Posterior cingulate gyrus (tissue), 11 donors: Measurements from ENCODE around the gene NTPCR.
A peak's percentile ranks its signal among the peaks of the same experiment; 100 is the strongest.
"Not testable (repeated sequence)": the region's sequence is repeated elsewhere in the genome, so short reads cannot be mapped to it uniquely, and the experiment has no call there.

ENCODE experiments used
- DNase-seq, 10 donors: peaks; one replicate each; pipeline versions ENCODE4 v3.0.0 to v3.0.0-alpha.2; 2020 to 2021; ENCODE audit warnings: mixed read lengths in 3 of 10
- intact Hi-C: fragments of 100-400 bp; cut with DNase I; formaldehyde crosslinking; loops from one replicate; pipeline ENCODE4 v1.15.1; 2023

Gene NTPCR, protein sequence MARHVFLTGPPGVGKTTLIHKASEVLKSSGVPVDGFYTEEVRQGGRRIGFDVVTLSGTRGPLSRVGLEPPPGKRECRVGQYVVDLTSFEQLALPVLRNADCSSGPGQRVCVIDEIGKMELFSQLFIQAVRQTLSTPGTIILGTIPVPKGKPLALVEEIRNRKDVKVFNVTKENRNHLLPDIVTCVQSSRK

DNA sequence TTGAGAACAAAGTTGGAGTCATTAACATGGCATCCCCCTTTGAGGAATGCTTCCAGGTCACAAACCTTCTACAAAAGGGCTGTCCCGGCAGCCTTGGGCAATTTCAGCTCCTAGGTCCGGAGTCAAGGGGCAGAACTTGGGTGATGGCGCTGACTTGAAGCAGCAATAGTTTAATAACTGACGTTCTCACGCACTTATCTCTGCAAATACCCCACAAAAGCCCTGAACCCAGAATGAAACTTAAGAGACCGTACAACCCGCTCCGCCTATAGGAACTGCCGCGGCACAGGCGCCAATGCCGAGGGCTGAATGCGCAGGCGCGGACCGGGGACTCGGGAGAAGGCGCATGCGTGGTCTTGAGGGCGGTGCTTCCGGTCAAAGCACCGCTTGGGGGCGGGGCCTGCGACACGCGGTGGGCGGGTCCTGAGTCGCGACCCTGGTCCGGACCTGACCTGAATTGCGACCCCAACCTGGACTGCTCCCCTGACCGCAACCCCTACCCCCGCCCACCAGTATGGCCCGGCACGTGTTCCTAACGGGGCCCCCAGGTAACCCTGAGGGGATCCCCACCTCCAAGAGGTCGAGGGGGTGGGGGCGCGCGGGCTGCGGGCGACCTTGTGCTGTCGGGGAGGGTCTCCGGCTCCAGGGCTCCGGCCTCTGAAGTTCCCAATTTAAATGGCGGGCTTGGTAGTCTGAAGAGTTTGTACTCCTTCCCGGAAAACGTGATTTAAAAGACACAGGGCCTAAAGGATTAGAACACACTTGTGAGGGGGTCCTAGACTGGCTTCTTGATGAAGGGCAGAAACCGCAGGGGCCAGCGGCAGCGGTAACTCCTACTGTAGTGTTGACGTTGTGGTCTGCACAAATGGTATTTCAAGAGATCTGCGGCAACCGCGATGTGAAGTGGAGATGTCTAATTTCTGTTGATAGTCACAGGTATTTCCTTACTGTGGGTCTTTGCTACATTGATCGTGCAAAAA is at the start of gene NTPCR:
Gene NTPCR (plus strand): TSS at position 415 of the 980 bp plus-strand sequence. CDS start 100 bp downstream, at position 515.
- peak; percentile 84 to 98 (median 90) for DNase-seq
- intact Hi-C loops: loop anchor here (2.0 to 10.0 kb wide), 2 partner anchors 146 to 320 kb away; partner anchors contain the start of genes MAP10 and SIPA1L2

DNA sequence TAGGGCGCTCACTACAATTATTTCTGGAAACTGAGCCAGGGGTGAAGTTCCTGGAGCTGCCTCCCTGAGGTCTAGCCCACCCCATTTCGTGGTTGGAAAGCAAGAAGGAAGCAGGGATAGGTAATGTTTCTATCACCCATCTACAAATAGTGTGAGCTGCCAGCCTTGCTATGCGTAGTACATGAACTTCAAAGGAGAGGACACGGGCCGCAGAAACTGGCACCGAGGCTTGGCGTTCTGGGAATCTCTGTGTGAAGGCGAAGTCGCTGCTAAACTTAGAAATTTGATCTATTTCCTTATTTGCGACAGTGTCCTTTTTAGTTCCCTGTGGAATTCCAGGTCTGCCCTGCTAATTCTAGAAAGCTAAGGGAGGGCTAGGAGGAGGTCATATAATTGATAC is 49.6 kb upstream of the NTPCR start:
- no peak for DNase-seq

DNA sequence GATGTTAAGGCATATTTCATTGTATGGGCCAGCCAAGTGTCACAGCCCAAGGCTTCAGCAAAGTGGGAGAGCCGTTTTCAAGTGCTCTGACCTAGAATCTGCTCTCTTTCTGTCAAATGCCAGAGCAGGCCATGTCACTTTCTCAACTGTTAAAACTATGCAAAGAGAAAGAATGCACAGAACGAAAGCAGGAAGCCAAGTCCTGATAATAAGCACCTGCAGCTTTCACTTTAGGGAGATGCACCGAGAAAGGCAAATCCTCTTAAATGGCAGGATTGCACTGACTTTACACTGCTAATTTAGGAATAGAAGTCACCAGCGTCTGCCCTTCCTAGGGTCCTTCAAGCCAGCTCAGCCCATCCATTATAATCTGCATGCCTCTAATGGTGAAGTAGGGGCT is 49.2 kb upstream of the NTPCR start:
- intact Hi-C loops: no loop called here
- no peak for DNase-seq

More for the DNA sequence above, 49.6 kb upstream of the NTPCR start:
- intact Hi-C loops: no loop called here

DNA sequence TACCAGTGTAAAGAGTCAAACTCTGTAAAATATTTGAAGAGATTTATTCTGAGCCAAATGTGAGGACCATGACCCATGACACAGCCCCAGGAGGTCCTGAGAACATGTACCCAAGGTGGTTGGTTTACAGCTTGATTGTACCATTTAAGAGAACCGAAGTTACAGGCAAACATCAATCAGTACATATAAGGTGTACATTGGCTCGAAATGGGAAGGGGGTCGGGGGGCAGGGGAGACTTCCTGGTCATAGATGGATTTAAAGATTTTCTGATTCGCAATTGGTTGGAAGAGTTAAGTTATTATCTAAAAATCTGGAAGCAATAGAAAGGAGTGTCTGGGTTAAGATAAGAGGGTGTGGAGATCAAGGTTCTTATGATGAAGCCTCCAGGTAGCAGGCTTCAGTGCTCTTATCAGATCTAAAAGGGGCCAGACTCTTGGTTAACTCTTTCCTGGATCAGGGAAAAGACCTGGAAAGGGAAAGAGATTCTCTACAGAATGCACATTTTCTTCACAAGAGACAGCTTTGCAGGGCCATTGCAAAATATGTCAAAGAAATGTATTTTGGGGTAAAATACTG is 47.5 kb upstream of the NTPCR start:
- DNase-seq: no peak
- intact Hi-C loops: no loop called here

DNA sequence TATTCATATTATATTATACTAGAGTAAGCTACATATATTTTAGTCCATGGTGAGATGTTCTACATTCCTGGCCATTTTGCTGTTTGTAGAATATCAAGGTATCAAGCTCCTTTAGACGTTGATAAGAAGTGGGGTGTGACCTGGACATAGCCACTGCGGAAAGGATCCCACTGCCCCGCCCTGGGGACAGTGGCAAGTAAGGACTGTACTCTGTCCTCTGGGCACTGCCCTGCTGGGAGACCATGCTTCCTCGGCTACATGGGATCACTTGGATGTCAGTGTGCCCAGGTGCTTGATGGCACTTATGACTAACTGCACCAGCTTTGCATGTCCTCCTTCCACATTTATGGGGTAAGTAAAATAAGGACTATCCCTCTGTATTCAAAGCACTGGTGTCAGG is 46.3 kb upstream of the NTPCR start:
- DNase-seq: no peak
- intact Hi-C loops: no loop called here

DNA sequence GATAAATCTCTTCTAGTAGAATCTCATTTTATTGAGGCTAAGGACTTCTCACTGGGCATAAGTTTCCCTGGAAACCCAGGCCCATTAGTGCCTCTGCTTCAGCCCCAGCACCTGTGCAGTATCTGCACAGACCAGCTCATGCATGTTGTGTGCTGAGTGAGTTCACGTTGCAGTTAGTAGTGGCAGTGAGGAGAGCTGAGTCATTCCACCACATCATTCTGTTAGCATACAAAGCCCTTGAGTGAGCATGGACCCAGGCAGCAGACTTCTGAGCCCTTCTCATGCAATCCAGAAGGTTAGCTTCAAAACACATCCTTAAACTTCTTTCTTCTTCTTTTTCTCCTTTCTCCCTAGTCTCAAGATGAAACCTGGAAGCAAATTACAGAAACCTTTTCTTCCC is 45.8 kb upstream of the NTPCR start:
- intact Hi-C loops: no loop called here
- DNase-seq: no peak

DNA sequence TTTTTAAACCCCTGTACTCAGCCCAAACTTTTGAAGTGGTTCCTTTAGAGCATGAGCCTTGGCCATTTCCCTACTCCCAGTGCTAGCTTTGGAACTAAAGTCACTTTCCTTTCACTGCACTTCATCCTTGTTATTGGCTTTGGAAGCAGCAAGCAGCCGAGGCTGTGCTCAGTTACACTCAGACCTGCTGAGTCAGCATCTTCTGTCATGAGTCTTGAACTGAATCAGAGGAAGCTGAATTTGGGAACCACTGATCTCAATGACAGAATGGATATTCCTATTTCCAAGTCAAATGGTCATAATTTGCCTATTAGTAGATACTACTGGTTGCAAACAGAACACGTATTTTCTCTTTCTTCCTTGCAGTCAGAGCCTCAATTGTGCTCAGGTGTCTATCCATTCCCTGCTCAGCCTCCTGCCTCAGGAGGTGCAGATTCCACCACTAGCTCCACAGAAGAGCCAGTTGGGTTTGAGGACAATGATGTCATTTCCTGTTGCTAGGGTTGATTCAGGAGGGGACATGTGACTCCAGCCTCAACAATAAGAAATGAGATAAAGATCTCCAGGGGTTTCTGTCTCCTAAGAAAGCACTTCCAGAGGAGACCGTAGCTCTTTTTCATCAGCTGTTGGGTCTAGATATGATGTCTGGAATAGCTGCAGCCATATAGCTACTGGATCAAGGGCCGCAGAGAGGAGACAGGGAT is 44.9 kb upstream of the NTPCR start:
- no peak for DNase-seq
- intact Hi-C loops: no loop called here

DNA sequence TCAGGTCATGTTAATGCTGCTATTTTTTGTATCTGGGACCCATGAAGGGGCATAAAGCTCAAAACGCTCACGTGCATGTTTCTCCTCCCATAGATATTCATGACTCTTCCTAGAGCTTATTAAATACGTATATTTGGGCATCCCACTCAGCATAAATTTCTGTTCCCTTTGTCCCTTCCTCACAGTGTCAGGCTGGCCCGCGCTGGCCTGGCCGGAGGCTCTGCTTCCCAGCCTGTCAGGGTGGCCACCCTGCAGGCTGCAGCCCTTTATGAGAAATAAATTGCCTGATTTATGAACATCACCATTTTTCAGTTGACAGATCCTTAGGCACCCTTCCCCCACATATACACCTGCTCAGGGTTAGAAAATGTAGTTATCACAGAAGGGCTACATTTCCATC is 44.0 kb upstream of the NTPCR start:
- DNase-seq: no peak
- intact Hi-C loops: no loop called here

DNA sequence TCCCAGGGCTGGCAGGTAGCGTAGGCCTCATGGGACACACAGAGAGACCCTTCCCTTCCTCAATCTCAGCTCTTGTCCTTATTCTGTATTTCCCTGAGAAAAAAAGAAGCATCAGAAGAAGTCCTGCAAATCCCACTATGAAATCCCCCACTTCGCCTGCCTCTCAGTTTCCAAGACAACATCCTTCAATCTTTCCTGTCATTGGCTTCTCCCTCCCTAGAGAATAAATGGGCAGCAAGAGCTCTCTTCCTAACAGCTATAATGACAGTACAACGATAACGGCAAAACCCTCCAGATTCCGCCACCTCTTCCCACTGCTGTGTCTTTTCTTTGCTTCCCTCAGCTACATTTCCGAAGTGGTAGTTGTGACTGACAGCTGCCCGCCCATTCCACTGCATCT is 41.6 kb upstream of the NTPCR start:
- intact Hi-C loops: no loop called here
- no peak for DNase-seq

DNA sequence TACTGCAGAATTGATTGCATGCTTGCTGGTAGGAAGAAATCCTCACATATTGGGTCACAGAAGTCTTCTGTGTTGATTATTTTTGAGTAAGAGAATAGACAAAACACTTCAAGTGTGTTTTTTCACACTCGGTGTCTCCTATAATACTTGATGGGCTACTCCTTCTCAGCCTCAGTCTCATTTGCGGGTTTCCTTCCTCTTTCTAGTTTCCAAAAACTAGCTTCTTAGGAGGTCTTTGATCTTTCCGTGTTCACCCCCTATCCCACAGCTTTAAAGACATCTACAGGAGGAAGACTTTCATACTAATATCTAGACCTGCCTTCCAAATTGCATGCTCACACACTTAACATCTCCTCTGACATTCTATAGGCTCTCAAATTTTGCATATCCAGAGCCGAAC is 40.7 kb upstream of the NTPCR start:
- intact Hi-C loops: no loop called here
- DNase-seq: no peak

DNA sequence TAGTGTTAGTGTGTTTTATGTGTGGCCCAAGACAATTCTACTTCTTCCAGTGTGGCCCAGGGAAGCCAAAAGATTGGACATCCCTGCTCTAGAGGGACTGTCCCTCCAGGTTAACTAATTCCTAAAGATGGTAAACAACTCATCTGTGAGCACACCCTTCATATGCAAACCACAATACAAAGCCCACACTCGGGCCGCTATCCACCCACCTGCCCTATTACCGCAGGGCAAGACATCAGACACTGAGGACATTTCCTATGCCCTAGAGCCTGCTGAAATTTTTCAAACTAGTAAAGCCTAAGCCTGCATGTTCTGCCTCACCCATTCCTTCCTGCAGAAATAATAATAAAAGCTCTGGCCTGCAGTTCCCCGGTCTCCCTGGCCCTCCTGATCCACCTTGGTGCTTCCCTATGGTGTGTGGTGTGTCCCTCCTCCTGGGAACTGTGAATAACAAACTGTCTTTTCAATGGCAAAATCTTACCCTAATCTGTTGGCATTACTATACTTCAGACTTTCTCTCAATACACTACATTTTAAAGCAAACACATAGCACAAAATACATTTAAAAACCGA is 39.3 kb upstream of the NTPCR start:
- intact Hi-C loops: no loop called here
- DNase-seq: no peak

DNA sequence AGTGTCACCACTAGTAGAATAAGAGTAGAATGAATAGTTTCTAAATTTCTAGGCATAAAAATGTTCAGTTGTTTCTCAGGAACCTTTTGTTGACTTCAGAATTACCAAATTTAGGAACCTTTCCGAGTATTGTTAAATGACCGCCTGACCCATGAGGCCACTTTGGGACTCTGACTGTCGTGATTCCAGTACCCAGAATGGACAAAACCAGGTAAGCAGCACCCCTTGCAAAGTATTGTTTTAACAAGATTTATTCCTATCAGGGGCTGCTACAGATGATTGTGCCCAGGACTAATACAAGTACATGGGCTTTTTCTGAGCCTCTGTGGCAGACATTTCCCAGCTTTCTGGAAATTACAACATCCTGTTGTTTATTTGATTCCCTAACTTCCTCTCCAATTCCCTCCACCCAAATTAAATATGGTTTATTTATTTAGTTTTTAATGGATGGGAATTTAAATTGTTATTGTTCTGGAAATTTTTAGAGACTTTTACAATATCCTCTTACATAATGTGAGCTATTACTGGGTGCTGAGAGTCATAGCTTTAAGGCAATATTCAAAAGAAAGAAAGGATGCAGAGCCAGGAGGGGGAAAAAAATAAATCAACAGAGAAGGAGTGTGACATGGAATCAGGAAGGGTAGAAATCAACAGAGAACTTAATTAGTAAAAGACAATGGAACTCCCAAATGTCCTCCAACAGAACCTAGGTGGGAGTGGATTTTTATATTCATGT is 37.4 kb upstream of the NTPCR start:
- intact Hi-C loops: no loop called here

DNA sequence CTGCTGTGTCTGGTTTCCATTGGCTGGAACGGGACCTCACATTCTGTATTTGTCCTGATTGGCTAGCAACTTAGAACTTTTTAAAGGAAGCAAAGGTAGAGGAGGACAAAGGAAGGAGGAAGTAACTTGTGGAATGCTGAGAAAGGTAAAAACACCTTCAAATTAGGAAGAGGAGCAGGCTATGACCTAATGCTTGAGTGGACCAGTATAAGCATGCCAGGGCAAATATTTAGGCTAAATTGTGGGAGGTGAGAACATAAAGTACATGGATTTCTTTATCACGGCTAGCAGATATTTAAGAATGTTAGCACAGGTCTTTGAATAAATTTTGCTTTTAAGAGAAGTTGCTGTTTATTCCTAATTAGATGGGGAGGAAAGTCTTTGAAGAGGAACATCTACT is 36.1 kb upstream of the NTPCR start:
- DNase-seq, intact Hi-C loops: not testable (repeated sequence)

More for the DNA sequence above, 37.4 kb upstream of the NTPCR start:
- no peak for DNase-seq

DNA sequence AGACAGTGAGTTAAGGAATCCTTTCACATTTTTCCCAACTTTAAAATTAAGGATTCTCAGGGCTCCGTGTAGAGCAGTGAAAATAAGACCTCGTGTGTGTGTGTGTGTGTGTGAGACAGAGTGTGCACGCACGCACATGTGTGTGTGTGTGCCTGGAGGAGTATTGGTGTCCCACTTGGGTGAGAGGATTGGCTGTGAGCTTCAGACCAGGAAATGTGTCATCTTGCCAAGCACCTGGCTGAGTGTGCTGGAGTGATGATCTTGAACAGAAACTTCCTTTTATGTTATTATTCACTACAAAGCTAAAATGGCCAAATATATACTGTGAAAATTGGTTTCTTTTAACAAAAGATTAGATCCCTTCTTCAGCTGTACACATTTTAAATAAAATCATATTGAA is 35.2 kb upstream of the NTPCR start:
- intact Hi-C loops: no loop called here
- DNase-seq: no peak

DNA sequence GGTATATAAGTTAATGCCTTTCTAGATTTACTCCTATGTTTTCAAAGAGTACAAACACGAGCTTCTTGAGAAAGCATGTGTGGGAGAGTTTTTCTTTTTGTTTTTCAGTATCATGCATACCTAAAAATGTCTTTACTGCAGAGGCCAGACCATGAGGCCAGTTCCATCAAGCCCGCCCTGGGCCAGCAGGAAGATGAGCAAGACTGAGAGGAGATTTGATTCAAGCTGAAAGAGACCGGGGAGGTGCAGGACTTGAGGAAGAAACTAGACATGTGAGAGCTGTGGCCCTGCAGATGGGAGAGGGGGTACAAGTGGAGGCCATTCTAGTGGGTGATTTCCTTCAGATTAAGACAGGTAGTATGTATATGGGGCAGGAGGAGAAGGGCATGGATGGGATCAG is 33.4 kb upstream of the NTPCR start:
- intact Hi-C loops: no loop called here
- no peak for DNase-seq

DNA sequence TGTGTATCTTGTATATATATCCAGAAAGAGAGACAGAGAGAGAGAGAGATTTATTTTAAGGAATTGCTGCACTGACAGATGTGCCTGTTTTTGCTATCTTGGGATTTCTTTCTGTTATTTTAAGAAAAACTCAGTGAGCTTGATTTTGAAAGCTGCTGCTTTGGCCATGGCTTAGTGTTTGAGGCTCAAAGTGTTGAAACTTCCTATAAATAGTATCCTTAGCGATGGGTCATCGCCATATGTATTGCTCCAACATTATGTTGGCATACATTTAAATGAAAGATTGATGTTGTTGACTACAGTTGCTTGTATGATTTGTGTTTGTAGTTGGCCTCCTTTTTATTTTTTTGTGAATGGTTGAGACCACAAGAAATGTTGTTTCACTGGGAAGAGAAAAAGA is 29.0 kb upstream of the NTPCR start:
- intact Hi-C loops: no loop called here
- DNase-seq: no peak

DNA sequence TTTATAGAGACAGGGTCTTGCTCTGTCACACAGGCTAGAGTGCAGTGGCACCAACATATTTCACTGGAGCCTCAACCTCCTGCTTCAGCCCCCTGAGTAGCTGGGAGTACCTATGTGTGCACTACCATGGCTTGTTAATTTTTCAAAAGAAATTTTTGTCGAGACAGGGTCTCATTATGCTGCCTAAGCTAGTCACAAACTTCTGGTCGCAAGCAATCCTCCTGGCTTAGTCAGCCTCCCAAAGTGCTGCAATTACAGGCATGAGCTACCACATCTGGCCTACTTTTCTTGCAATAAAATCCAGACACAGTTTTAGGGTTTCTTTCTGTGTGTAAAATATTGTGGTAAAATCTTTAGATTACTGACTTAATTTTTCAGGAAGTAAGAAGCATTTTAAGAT is 27.9 kb upstream of the NTPCR start:
- intact Hi-C loops: no loop called here
- no peak for DNase-seq

DNA sequence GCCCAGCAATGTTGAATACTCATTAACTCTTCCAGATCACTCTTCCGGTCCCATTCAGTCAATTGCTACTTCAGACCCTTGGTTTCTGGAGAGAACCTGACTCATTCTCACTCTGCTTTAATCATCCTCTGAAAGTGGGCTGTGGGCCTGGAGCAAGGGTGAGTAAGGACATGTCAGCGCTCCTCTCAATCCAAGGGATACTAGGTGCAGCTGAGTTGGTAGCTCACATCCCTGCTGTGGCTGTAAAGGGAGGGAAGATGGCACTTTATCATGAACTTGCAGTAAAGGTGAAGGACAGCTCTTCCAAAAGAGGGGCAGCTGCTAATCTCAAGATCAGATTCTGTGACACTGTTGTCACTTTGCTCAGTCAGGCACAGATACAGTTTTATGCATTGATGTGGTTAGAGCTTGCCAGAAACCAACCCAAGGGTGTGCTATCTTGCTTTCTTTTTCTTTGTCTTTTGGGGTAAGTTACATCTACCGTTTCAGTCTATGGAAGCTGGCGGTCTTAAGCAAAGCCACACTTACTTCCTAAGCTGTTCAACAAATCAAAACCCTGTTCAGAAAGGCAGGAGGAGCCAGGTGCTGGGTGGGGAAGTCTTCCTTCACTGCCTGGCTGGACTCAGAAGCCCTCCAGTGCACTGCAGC is 26.5 kb upstream of the NTPCR start:
- no peak for DNase-seq
- intact Hi-C loops: no loop called here

DNA sequence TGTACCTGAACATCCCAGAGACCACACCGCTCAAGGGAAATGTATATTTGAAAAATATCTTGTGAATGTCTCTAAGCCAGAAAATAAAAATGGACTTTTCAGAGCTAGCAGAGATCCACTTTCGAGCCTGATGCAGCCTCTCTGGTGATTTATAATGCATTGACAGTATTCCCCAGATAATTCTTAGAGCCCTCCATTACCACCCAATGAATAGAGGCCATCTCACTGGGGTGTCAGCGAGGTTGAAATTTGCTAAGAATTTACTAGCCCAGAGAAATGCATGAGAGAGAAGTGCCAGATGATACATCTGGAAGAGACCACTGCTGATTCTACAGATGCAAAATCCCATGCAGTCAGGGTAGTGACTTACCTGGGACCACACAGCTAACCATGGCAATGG is 25.5 kb upstream of the NTPCR start:
- DNase-seq: no peak
- intact Hi-C loops: no loop called here
